Measurements from ENCODE around the gene RAB13. TPM values are rescaled to one million over a fixed set of nuclear protein-coding genes. Genes with fewer than 3 reads are reported as not detected.
"Not testable (repeated sequence)": the region's sequence is repeated elsewhere in the genome, so short reads cannot be mapped to it uniquely, and the experiment has no call there.

The RAB13 gene
- total and polyA plus RNA-seq, 2 of the 4 experiments (the other 2 are of a cell fraction): 42.3 to 249 TPM

DNA sequence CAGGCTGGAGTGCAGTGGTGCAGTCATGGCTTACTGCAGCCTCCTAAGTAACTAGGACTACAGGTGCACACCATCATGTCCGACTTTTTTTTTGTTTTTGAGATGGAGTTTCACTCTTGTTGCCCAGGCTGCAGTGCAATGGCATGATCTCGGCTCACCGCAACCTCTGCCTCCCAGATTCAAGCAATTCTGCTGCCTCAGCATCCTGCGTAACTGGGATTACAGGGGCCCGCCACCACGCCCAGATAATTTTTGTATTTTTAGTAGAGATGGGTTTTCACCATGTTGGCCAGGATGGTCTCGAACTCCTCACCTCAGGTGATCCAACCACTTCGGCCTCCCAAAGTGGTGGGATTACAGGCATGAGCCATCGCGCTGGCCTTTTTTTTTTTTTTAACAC, 10.7 kb upstream of the RAB13 start:
- intact Hi-C loops (cut with micrococcal nuclease); H3K9me1 ChIP-seq (ENCODE audit: insufficient read depth, low read length); H3K4me1 ChIP-seq (ENCODE audit: control insufficient read depth, insufficient read depth, low read length); dilution Hi-C loops (cut with HindIII; ENCODE audit: low sequenced_read_pairs, unreplicated experiment); H3K4me3 ChIP-seq (ENCODE audit: insufficient read depth, low read depth, low read length); POLR2A ChIA-PET (ENCODE audit: unreplicated experiment); H3K4ac ChIP-seq (ENCODE audit: low read depth, low read length); H4K8ac ChIP-seq (ENCODE audit: low read depth in 2 of 2, low read length in 2 of 2); H3K9ac ChIP-seq (ENCODE audit: low read depth, low read length); H2AK5ac ChIP-seq (ENCODE audit: low read depth, low read length); H3K4me2 ChIP-seq (ENCODE audit: low read depth, low read length); in situ Hi-C loops (cut with MboI; ENCODE audit: low sequenced_read_pairs); H2BK15ac ChIP-seq (ENCODE audit: low read depth, low read length); DNase-seq; H2AK9ac ChIP-seq (replicated peaks; ENCODE audit: low read depth, low read length, poor library complexity); H2BK20ac ChIP-seq (ENCODE audit: low read depth, low read length); H3K27me3 ChIP-seq (ENCODE audit: control insufficient read depth, insufficient read depth, low read length); H2BK5ac ChIP-seq (ENCODE audit: low read depth, low read length, poor library complexity, severe bottlenecking); H2AFZ ChIP-seq (replicated peaks; ENCODE audit: low read length, poor library complexity); H3K56ac ChIP-seq (ENCODE audit: extremely low read depth, insufficient read depth, low read length); H3K23ac ChIP-seq (ENCODE audit: low read depth, low read length); H4K91ac ChIP-seq (ENCODE audit: insufficient read depth, low read depth, low read length); H3K18ac ChIP-seq (ENCODE audit: low read depth, low read length); H3K27ac ChIP-seq (ENCODE audit: insufficient read depth, low read length); H3K9me3 ChIP-seq (ENCODE audit: control insufficient read depth, insufficient read depth, low read length); ATAC-seq (ENCODE audit: low read depth); BruUV-seq (replicated peaks); H2BK120ac ChIP-seq (ENCODE audit: low read depth, low read length); H3K14ac ChIP-seq (replicated peaks; ENCODE audit: low read depth, low read length); H4K5ac ChIP-seq (ENCODE audit: low read depth, low read length): not testable (repeated sequence)
- 0 out of 2 replicates have a peak, but pooled peaks have one; percentile 20 for TF ChIP-seq MAFK (IDR thresholded peaks at IDR 0.05; ENCODE audit: low read depth, low read length)
- CTCF ChIA-PET: interaction anchor here (0.6 kb wide), 1 partner anchor 144 kb away, joined by 4 read pairs; no protein-coding TSS in a partner anchor
- Histone ChIP-seq H3K79me1 (ENCODE audit: low read depth in 1 of 2, low read length in 2 of 2) (peaks cover 8 to 27% of the 10 kb centered on the region in 2 experiments), H3K36me3 (ENCODE audit: control insufficient read depth, insufficient read depth, low read length) (peaks cover 26% of the 10 kb centered on the region), H4K20me1 (ENCODE audit: insufficient read depth, low read length) (peaks cover 20% of the 10 kb centered on the region; the same call in 1 of the 2 replicates)
- WGBS, 2 experiments (ENCODE audit: extremely low coverage in 2 of 2, insufficient read length in 1 of 2): no CpG with 5 or more reads among the region's 10 CpGs
